ENCODE results near the gene SENP8.
"Not testable (repeated sequence)": the region's sequence is repeated elsewhere in the genome, so short reads cannot be mapped to it uniquely, and the experiment has no call there.

The SENP8 gene

GRCh38 chr15:72118017-72118978 lies at the start of gene SENP8, which contains the start of gene MYO9A:
Gene SENP8, plus strand, starts transcription at chr15:72118403. Its CDS starts 21,221 bp downstream, at chr15:72139624.
Gene MYO9A, minus strand, starts transcription at chr15:72118150. Its CDS starts 71,587 bp downstream, at chr15:72046563.
- H3K79me2 ChIP-seq (ENCODE audit: insufficient read depth, low read length), result peaks cover 40% of the 10 kb centered on the region
- peak within 1 kb of the TSS; percentile 75 for H3K9ac ChIP-seq (ENCODE audit: low read length)
- H3K9me2 ChIP-seq (replicated peaks; ENCODE audit: insufficient read depth, low read length), result no peaks in the 10 kb centered on the region
- peaks cover 8% of the 10 kb centered on the region for H4K20me1 ChIP-seq (ENCODE audit: low read depth, low read length)
- H3K36me3 ChIP-seq (ENCODE audit: low read length), result no peaks in the 10 kb centered on the region
- peak within 1 kb of the TSS; percentile 67 for H3K27ac ChIP-seq (ENCODE audit: low read depth, low read length)
- no peaks in the 10 kb centered on the region for H3K9me3 ChIP-seq (ENCODE audit: insufficient read depth, low read length)
- TF ChIP-seq, protein P1, sequence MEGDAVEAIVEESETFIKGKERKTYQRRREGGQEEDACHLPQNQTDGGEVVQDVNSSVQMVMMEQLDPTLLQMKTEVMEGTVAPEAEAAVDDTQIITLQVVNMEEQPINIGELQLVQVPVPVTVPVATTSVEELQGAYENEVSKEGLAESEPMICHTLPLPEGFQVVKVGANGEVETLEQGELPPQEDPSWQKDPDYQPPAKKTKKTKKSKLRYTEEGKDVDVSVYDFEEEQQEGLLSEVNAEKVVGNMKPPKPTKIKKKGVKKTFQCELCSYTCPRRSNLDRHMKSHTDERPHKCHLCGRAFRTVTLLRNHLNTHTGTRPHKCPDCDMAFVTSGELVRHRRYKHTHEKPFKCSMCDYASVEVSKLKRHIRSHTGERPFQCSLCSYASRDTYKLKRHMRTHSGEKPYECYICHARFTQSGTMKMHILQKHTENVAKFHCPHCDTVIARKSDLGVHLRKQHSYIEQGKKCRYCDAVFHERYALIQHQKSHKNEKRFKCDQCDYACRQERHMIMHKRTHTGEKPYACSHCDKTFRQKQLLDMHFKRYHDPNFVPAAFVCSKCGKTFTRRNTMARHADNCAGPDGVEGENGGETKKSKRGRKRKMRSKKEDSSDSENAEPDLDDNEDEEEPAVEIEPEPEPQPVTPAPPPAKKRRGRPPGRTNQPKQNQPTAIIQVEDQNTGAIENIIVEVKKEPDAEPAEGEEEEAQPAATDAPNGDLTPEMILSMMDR (IDR thresholded peaks at IDR 0.05; ENCODE audit: insufficient read depth, low read length, poor library complexity, severe bottlenecking), result no peak
- no peak for TF ChIP-seq EZH2phosphoT487 (conservative IDR thresholded peaks at IDR 0.05; ENCODE audit: low read length)
- H2AFZ ChIP-seq (ENCODE audit: low read depth, low read length, severe bottlenecking), result peak within 1 kb of the TSS; percentile 37
- H3K4me2 ChIP-seq (ENCODE audit: low read depth, low read length, poor library complexity, severe bottlenecking), result peak within 1 kb of the TSS; percentile 91
- H3K4me3 ChIP-seq (ENCODE audit: insufficient read depth, low read length, poor library complexity, severe bottlenecking), result peak within 1 kb of the TSS; percentile 87
- H3F3A ChIP-seq (ENCODE audit: insufficient read depth), result no peaks in the 10 kb centered on the region; the same call in 1 of the 2 replicates
- no peaks in the 10 kb centered on the region for H3K27me3 ChIP-seq (ENCODE audit: low read length)

DNA sequence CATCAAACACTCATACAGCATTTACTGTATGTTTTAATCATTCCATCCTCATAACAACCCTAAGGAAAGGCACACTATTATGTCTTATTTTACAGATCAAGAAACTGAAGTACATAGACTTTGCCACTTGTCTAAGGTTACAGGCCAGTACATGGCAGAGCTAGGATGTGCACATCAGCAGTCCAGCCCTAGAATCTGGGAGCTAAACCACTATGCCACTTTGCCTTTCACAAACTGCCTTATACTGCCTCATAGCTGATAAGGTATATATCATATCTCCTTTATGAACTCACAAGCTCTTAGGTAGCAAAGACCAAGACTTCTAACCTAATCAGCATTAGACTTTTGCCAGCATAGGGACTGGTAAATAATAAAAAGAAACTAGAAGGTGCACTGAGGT lies 49.3 kb upstream of the SENP8 start:
- Histone ChIP-seq H4K20me1 (ENCODE audit: low read depth, low read length) (no peaks in the 10 kb centered on the region; the same call in none of the 2 replicates), H3F3A (ENCODE audit: insufficient read depth) (peaks cover 60% of the 10 kb centered on the region), H2AFZ (ENCODE audit: low read depth, low read length, severe bottlenecking) (no peak overlapping the region), H3K27me3 (ENCODE audit: low read length) (no peaks in the 10 kb centered on the region), H3K27ac (ENCODE audit: low read depth, low read length) (peak overlapping the region; percentile 99), H3K79me2 (ENCODE audit: insufficient read depth, low read length) (peaks cover 91% of the 10 kb centered on the region), H3K36me3 (ENCODE audit: low read length) (peaks cover 11% of the 10 kb centered on the region), H3K4me3 (ENCODE audit: insufficient read depth, low read length, poor library complexity, severe bottlenecking) (peak overlapping the region; percentile 48), H3K4me2 (ENCODE audit: low read depth, low read length, poor library complexity, severe bottlenecking) (peak overlapping the region; percentile 85), H3K9me2 (replicated peaks; ENCODE audit: insufficient read depth, low read length) (no peaks in the 10 kb centered on the region), H3K9me3 (ENCODE audit: insufficient read depth, low read length) (no peaks in the 10 kb centered on the region), H3K9ac (ENCODE audit: low read length) (peak overlapping the region; percentile 18; the same call in 1 of the 2 replicates)
- TF ChIP-seq EZH2phosphoT487 (conservative IDR thresholded peaks at IDR 0.05; ENCODE audit: low read length), result no peak
- TF ChIP-seq, protein P1 (IDR thresholded peaks at IDR 0.05; ENCODE audit: insufficient read depth, low read length, poor library complexity, severe bottlenecking), result no peak

DNA sequence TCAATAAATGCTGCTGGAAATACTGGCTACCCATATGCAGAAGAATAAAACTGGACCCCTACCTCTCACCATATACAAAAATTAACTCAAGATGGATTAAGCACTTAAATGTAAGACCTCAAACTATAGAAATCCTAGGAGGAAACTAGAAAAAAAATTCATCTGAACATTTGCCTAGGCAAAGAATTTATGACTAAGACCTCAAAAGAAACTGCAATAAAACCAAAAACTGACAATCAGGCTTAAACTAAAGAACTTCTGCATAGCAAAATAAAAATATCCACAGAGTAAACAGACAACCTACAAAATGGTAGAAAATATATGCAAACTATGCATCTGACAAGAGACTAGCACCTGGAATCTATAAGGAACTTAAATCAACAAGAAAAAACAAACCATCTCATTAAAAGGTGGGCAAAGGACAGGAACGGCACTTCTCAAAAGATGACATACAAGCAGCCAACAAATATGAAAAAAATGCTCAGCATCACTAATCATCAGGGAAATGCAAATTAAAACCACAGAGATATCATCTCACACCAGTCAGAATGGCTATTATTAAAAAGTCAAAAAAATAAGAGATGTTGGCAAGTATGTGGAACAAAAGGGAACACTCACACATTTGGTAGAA lies 47.3 kb upstream of the SENP8 start:
- Histone ChIP-seq H3K4me3 (ENCODE audit: insufficient read depth, low read length, poor library complexity, severe bottlenecking) (peak overlapping the region; percentile 60), H3K9ac (ENCODE audit: low read length) (peak overlapping the region; percentile 66), H3K4me2 (ENCODE audit: low read depth, low read length, poor library complexity, severe bottlenecking) (peak overlapping the region; percentile 85), H2AFZ (ENCODE audit: low read depth, low read length, severe bottlenecking) (no peak overlapping the region), H3K27ac (ENCODE audit: low read depth, low read length) (peak overlapping the region; percentile 99), H4K20me1 (ENCODE audit: low read depth, low read length) (no peaks in the 10 kb centered on the region), H3K36me3 (ENCODE audit: low read length) (peaks cover 11% of the 10 kb centered on the region), H3K27me3 (ENCODE audit: low read length) (no peaks in the 10 kb centered on the region), H3F3A (ENCODE audit: insufficient read depth) (peaks cover 67% of the 10 kb centered on the region), H3K9me2 (replicated peaks; ENCODE audit: insufficient read depth, low read length) (no peaks in the 10 kb centered on the region), H3K9me3 (ENCODE audit: insufficient read depth, low read length) (no peaks in the 10 kb centered on the region), H3K79me2 (ENCODE audit: insufficient read depth, low read length) (peaks cover 91% of the 10 kb centered on the region)
- no peak for TF ChIP-seq EZH2phosphoT487 (conservative IDR thresholded peaks at IDR 0.05; ENCODE audit: low read length)
- TF ChIP-seq, protein P1 (IDR thresholded peaks at IDR 0.05; ENCODE audit: insufficient read depth, low read length, poor library complexity, severe bottlenecking), result no peak

- Histone ChIP-seq H3K9ac (ENCODE audit: low read length) (peak overlapping the region; percentile 66), H3K4me3 (ENCODE audit: insufficient read depth, low read length, poor library complexity, severe bottlenecking) (peak overlapping the region; percentile 60), H3K79me2 (ENCODE audit: insufficient read depth, low read length) (peaks cover 91% of the 10 kb centered on the region), H3F3A (ENCODE audit: insufficient read depth) (peaks cover 67% of the 10 kb centered on the region), H3K27ac (ENCODE audit: low read depth, low read length) (peak overlapping the region; percentile 99), H3K4me2 (ENCODE audit: low read depth, low read length, poor library complexity, severe bottlenecking) (peak overlapping the region; percentile 85)
- not testable (repeated sequence) for H3K36me3 ChIP-seq (ENCODE audit: low read length); H4K20me1 ChIP-seq (ENCODE audit: low read depth, low read length); H2AFZ ChIP-seq (ENCODE audit: low read depth, low read length, severe bottlenecking); H3K9me3 ChIP-seq (ENCODE audit: insufficient read depth, low read length); H3K27me3 ChIP-seq (ENCODE audit: low read length); H3K9me2 ChIP-seq (replicated peaks; ENCODE audit: insufficient read depth, low read length)
Measured at GRCh38 chr15:72071448-72071825, 46.8 kb upstream of the SENP8 start.
